ENCODE measurements around the gene ABCC11. TPM values are rescaled to one million over a fixed set of nuclear protein-coding genes. Genes with fewer than 3 reads are reported as not detected.

Gene ABCC11
- total RNA-seq, 6 experiments from 2014 or later: 2.1 to 7.6 (median 3.3) TPM

DNA sequence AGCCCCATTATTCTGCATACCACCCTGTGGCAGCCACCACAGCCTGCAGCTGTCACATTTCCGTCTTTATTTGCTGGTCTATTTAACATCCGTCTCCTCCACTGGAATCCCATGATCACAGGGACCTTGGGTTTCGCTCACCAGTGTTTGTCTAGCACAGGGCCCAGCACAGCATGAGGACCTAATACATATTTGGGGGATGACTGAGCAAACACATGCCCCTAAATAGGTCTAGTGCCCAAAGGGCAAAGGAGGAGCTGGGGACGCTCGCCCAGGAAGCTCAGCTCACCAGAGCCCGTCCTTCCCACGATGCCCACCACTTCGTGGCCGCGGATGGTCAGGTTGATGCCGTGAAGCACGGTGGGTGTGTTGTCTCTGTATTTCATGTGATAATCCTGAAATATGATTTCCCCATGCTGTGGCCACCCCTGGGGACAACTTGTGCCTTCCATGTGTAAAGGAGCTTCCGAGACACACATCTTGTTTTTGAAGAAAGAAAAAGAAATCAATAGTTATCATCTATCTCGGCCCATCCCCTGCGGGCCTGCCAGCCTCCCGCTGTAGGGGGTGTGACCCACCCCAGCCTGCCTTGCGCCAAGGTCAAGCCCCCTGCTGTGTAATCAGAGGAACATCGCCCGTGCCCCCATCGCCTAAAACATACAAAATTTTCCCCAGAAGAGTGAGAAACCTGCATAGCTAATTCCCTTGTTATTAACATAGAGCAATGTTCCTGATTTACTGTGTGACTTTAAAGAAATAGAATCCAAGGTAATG is 70.5 kb downstream of the ABCC11 start:
- no peak for DNase-seq
- Histone ChIP-seq H3K9me3 (no peaks in the 10 kb centered on the region), H3K4me1 (peaks cover 0 to 8% (median 0%) of the 10 kb centered on the region in 4 donors), H3K27ac (no peak overlapping the region), H3K36me3 (no peaks in the 10 kb centered on the region), H3K4me3 (no peak overlapping the region), H3K27me3 (no peaks in the 10 kb centered on the region)
- intact Hi-C loops (cut with DNase I): no loop called here
- no peak for ATAC-seq
- 90% methylated on average over 18 of the region's 20 CpGs for WGBS (ENCODE audit: insufficient coverage, low coverage, low lambda C conversion rate, missing lambda C conversion rate)
- TF ChIP-seq, protein P1, sequence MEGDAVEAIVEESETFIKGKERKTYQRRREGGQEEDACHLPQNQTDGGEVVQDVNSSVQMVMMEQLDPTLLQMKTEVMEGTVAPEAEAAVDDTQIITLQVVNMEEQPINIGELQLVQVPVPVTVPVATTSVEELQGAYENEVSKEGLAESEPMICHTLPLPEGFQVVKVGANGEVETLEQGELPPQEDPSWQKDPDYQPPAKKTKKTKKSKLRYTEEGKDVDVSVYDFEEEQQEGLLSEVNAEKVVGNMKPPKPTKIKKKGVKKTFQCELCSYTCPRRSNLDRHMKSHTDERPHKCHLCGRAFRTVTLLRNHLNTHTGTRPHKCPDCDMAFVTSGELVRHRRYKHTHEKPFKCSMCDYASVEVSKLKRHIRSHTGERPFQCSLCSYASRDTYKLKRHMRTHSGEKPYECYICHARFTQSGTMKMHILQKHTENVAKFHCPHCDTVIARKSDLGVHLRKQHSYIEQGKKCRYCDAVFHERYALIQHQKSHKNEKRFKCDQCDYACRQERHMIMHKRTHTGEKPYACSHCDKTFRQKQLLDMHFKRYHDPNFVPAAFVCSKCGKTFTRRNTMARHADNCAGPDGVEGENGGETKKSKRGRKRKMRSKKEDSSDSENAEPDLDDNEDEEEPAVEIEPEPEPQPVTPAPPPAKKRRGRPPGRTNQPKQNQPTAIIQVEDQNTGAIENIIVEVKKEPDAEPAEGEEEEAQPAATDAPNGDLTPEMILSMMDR (IDR thresholded peaks at IDR 0.05): no peak
- no peak for TF ChIP-seq POLR2A (IDR thresholded peaks at IDR 0.05)

DNA sequence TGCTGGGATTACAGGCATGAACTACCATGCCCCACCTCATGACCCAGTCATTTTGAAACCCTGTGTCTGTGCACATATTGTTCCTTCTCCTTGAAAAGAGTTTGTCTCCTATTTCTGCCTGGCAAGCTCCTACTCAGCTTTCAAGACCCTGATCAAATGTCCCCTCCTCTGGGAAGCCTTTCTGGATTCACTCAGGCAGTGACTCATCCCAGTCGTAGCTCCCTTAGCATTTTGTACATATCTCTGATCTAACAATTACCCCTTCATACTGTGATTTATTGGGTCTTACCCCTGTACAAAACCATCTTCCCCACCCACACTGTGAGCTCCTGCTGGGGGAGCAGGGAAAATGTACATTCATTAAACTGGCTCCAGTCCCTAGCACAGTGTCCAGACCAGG is 73.5 kb downstream of the ABCC11 start:
- WGBS (ENCODE audit: insufficient coverage, low coverage, low lambda C conversion rate, missing lambda C conversion rate): 73% methylated on average over 1 of the region's 1 CpG
- TF ChIP-seq, protein P1 (IDR thresholded peaks at IDR 0.05): no peak
- TF ChIP-seq POLR2A (IDR thresholded peaks at IDR 0.05): no peak
- H3K36me3 ChIP-seq: no peaks in the 10 kb centered on the region
- intact Hi-C loops (cut with DNase I): no loop called here
- H3K9me3 ChIP-seq: no peaks in the 10 kb centered on the region
- H3K27ac ChIP-seq: no peak overlapping the region
- ATAC-seq (no peak), DNase-seq (no peak)
- H3K27me3 ChIP-seq: no peaks in the 10 kb centered on the region
- no peaks in the 10 kb centered on the region for H3K4me1 ChIP-seq
- no peak overlapping the region for H3K4me3 ChIP-seq

DNA sequence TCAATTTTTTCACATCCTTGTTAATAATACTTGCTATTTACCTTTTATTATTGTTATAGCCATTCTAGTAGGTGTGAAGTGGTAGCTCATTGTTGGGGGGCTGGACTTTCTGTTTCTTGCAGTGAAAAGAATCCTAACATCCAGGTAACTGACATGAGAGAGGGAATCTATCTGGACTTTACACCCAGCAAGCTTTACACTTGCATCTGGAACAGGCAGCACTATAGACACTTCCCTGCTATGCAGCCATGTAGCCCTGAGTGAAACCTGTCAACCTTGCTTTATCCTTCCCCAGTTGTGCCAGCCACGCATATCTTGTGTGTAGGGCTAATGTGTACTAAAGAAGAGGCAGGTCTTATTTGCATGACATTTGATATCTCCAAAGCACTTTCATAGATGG is 74.7 kb downstream of the ABCC11 start:
- TF ChIP-seq, protein P1 (IDR thresholded peaks at IDR 0.05): no peak
- no peak for TF ChIP-seq POLR2A (IDR thresholded peaks at IDR 0.05)
- 71% methylated on average over 1 of the region's 1 CpG for WGBS (ENCODE audit: insufficient coverage, low coverage, low lambda C conversion rate, missing lambda C conversion rate)
- Histone ChIP-seq H3K27ac (no peak overlapping the region), H3K27me3 (no peaks in the 10 kb centered on the region), H3K36me3 (no peaks in the 10 kb centered on the region), H3K9me3 (no peaks in the 10 kb centered on the region), H3K4me3 (no peak overlapping the region), H3K4me1 (no peaks in the 10 kb centered on the region)
- intact Hi-C loops (cut with DNase I): no loop called here
- no peak for ATAC-seq
- no peak for DNase-seq

DNA sequence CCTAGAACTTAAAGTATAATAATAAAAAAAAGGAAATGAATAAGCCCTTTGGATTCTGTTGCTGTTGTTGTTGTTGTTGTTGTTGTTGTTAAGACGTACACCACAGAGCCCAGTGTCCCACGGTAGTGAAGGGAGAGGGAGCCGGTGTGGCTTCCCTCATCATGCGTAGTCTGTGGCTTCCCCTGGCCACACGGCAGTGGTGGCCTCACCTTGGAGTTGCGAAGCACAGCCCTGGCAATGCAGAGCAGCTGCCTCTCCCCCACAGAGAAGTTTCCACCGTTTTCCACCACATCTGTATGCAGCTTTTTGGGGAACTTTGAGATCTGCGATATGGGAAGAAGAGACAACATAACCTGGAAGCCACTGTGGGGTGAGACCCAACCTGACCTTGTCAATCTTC is 77.4 kb downstream of the ABCC11 start:
- H3K9me3 ChIP-seq: no peaks in the 10 kb centered on the region
- no peak overlapping the region for H3K27ac ChIP-seq
- TF ChIP-seq POLR2A (IDR thresholded peaks at IDR 0.05): no peak
- TF ChIP-seq, protein P1 (IDR thresholded peaks at IDR 0.05): no peak
- peaks cover 0 to 12% (median 5%) of the 10 kb centered on the region in 4 donors for H3K4me1 ChIP-seq
- DNase-seq: peak in 1 of 3 donors; percentile 39
- no peaks in the 10 kb centered on the region for H3K36me3 ChIP-seq
- no peaks in the 10 kb centered on the region for H3K27me3 ChIP-seq
- WGBS (ENCODE audit: insufficient coverage, low coverage, low lambda C conversion rate, missing lambda C conversion rate): 95% methylated on average over 2 of the region's 8 CpGs
- no peak for ATAC-seq
- H3K4me3 ChIP-seq: no peak overlapping the region
- intact Hi-C loops (cut with DNase I): no loop called here

Measured in right lobe of liver (tissue), 6 donors.